Endometrial microvascular endothelial cells (primary cell): ENCODE results near the gene NTM. TPM values are rescaled to one million over a fixed set of nuclear protein-coding genes. Genes with fewer than 3 reads are reported as not detected.
"Not testable (repeated sequence)": the region's sequence is repeated elsewhere in the genome, so short reads cannot be mapped to it uniquely, and the experiment has no call there.

Experiments
- in situ Hi-C: cut with HindIII; loops from 2 replicates; pipeline ENCODE4 v1.10.0; 2017; ENCODE audit warnings: low sequenced_read_pairs, low pct_unique_long_range_greater_than_20kb; ENCODE audit errors: inconsistent ontology term
- total RNA-seq: library from RNA; depleted of rRNA; stranded (reverse); fragments of >200 nt; gene quantifications from one replicate; pipeline ENCODE4 v1.2.3, GENCODE V29; 2015; ENCODE audit errors: inconsistent ontology term

Gene NTM
- total RNA-seq, 1 donor from 2014 or later, result 4.3 TPM

DNA sequence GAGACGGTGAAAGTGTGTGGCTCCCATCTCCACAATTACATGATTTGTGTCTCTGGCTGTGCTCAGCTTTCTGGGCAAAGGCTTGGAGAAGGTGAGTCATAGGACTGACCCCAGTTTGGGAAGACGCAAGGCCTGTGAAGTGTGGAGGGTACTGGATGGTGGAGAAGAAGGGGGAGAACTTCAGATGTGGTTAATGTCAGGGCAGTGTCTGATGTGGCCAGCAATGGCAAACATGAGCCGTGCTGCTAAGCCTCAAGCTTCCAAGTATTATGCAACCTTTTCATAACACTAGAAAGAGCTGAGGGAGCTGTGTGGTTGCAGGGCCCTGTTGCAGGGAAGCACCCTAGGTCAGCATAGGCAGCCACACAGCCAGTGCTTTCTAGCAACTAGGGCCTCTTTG, 110.9 kb downstream of the NTM start:
- in situ Hi-C loops, result no loop called here

DNA sequence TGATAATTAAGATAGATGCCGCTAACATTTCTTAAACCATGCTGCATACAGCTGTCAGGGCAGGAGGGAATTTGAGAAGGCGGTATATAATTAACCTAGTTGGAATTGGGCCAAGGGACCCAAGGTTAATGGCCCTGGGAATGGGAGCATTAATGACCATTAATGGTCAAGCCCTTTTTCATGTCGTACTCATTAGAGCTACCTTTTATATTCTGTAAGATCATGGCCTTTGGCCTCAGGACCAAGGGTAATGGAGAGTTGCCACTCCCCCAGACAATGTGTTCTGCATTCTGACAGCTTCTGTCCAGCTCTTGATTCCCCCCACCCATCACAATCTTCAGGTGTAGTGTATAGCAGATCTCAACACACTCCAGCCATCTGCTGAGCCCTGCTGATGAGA, 111.6 kb downstream of the NTM start:
- in situ Hi-C loops, result no loop called here

- in situ Hi-C loops, result no loop called here
Observed at GRCh38 chr11:131483453-131483852, 113.0 kb downstream of the NTM start.

DNA sequence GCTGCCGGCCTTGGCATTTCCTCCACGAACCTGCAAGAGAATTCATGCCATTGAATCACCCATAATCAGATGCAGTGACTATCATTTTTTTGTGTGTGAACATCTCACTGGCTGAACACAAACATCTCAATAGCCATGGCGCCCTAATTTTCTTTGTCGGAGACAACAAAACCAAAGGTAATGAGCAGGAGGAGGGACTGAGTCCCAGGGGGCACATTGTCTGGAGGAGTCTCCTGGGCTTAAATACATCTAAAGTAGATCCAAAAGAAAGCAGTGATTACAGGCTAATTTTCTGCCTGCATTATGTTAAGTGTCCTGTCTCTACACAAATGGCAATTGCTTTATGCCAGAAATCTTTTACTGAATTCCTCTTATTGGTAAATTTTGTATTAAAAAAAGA, 113.5 kb downstream of the NTM start:
- in situ Hi-C loops, result no loop called here

DNA sequence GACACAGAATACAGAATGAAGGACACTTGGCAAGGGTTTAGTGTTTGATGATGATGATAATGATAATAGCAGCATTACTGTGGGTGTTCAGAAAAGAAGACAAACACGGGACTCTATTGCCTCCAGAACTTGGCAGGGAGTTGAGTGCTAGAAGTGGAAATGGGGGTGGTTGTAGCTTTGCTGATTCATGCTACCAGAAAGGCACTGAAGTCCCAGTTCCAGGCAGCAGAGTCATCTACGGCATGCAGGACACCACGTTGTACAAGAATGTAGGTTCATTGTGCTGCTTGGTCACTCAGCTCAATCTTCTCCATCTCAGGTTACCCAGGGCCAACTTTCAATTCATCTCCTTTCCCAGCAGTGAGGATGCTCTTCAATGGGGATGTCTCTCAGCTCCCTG, 115.7 kb downstream of the NTM start:
- in situ Hi-C loops, result no loop called here

DNA sequence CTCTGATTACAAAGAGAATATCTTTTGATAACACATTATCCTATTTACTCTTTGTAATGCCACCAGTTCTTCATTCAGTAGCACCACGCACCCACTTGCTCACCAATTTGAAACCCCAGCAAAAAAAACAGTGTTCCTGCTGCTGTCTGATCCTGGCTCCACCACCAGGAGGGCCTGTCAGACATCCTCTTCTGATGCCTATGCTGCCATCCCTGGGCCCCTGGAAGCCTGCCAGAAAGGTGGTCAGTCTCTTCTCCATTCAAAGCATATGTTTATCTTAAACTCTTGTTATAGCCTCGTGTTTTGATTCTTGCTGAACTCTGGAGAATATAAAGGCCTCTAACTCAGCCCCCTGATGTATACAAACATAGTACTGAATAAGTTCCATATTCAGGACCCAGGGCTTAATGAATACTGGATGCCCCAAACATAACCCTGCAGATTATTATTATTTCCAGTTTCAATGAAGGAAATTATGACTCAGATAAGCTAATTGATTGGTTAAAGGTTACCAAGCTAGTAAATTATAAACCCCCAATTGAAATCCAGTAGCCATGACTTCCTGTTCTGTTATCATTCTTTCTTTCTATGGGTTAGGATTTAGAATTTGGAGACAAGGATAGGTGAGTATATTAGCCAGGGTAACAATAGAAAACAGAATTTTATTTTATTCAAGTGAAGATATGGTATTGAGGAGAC, 116.7 kb downstream of the NTM start:
- in situ Hi-C loops, result no loop called here

DNA sequence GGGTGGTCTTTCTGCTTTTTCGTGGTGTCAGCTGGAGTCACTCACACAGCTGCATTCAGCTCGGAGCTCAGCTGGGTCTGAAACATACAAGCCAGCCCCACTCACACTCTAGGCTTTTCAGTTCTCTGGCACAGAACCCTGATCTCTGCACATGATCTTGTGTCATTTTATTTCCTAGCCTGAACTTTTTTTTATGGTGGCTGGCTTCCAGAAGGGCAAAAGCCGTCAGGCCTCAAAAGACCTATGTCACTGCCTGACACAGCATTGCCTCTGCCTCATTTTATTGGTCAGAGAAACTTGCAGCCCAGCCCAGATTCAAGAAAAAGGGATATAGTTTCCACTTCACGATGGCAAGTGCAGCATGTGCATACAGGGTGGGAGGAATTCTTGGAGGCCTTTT, 117.8 kb downstream of the NTM start:
- in situ Hi-C loops, result no loop called here

DNA sequence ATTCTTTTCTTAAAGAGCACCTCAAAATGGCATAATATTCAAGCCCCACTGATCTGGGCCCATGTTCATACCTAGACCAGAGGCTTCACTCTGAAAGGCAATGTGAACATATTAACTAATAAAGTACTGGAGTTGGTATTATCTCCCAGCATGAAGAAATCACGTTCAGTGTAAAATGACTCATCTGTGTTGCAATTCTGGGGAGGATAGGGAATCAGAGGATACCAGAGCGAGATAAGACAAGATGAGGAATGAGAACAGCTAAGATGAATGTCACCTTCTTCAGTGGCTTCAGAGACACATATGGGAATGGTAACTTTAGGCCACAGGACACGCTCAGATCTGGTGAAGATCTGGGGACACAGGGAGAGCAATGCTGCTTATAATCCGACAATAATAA, 121.1 kb downstream of the NTM start:
- in situ Hi-C loops, result no loop called here

GRCh38 chr11:131495423-131495822, 125.0 kb downstream of the NTM start:
- in situ Hi-C loops, result no loop called here

- in situ Hi-C loops, result not testable (repeated sequence)
Observed at GRCh38 chr11:131497686-131498085, 127.3 kb downstream of the NTM start.

GRCh38 chr11:131498631-131499160, 128.3 kb downstream of the NTM start:
- in situ Hi-C loops, result no loop called here

DNA sequence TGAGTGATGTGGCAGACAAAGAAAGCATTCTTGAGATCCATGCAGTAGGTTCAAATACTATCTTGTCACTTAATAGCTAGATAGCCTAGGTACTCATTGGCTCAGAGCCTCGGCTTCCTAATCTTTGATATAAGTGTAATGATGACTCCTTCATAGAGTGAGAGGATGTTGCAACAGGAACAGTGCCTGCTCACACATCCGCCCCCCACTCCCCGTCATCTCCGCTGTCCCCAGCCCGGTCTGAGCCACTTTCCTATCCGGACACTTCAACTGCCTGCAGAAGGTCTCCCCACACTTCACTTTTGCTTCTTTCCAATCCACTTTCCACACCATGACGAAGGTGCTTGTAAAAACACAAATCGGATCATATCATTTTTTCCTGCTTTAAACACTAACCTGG, 128.8 kb downstream of the NTM start:
- in situ Hi-C loops, result no loop called here

- in situ Hi-C loops, result no loop called here
Observed at GRCh38 chr11:131503017-131503416, 132.6 kb downstream of the NTM start.

GRCh38 chr11:131504199-131504949, 134.0 kb downstream of the NTM start:
- in situ Hi-C loops, result no loop called here

DNA sequence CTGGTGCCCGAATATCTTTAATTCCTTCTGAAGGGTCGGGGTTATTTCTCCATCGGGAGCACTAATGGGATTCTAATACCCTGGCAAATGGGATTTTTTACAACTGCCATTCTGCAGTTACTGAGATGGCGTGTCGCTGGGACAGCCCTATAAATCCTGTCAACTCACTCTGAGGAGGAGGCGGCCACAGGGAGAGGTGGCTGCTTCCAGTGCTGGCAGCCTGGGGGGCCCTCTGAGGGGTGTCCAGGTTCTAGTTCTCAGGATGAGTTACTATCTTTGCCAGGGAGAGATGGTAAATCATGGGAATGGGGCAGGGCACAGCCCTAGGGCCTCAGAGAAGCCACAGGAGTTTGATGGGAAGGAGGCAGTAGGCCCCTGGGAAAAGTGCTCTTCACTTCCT, 135.9 kb downstream of the NTM start:
- in situ Hi-C loops, result no loop called here

GRCh38 chr11:131510662-131511061, 140.2 kb downstream of the NTM start:
- in situ Hi-C loops, result no loop called here

GRCh38 chr11:131511794-131512193, 141.4 kb downstream of the NTM start:
- in situ Hi-C loops, result no loop called here

- in situ Hi-C loops, result no loop called here
Observed at GRCh38 chr11:131512228-131512627, 141.8 kb downstream of the NTM start.

GRCh38 chr11:131514062-131514461, 143.6 kb downstream of the NTM start:
- in situ Hi-C loops, result no loop called here

- in situ Hi-C loops, result no loop called here
Observed at GRCh38 chr11:131518305-131518838, 148.0 kb downstream of the NTM start.
